DMS79 (cell line): Measurements from ENCODE around the gene UCK1.

Experiments
- DNase-seq: peaks from one replicate; lab custom pipeline; 2025; lab: John Stamatoyannopoulos, UW

UCK1 gene

GRCh38 chr9:131496844-131497405, 34.1 kb downstream of the UCK1 start:
- DNase-seq: no peak

DNA sequence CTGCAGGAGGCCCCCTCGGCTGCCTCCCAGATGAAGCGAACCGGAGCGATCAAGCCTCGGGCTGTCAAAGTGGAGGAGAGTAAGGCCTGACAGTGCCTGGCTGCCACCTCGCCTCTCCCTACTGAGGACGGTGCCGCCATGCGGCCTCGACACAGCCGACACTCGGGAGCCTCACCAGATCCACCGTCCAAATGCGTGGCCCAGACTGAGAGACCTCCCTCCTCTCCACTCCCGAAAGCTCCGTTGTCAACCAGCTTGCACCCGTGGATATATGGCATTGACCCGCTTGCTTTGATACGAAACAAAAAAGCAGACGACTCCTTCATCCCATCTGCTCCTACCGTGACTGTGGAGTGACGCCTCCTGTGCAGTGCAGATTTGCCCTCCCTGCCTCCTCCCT, 35.3 kb downstream of the UCK1 start:
- DNase-seq: no peak

DNA sequence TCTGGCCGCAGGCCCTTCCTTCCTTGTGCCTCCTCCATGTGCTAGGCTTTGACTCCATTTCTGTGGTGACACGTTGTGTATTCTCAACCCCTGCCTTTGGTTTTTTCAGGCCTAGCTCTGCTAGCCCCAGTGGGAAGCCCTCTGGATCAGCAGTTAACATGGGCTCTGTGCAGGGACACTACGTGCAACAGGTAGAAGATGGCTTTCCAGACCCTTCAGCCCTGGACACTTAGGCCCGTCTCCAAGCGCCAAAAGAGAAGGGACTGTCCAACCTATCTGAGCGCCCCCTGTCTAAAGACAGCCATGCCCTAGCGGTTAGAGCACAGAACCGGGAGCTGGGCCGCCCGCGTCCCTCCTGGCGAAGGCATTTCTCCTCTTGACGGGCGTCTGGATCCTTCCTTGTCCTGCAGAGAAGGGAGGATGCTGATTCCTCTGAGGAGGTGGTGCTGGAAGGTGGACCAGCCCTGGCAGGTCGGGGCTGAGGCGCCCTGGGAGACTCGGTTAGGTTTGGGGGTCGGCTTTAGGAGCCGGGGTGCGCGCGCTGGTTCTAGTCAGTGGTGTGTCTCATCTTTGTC, 36.7 kb downstream of the UCK1 start:
- DNase-seq: no peak

- no peak for DNase-seq
These were observed 39.0 kb downstream of the UCK1 start for GRCh38 chr9:131492070-131492469.

GRCh38 chr9:131491001-131491710, 39.9 kb downstream of the UCK1 start:
- DNase-seq: no peak

DNA sequence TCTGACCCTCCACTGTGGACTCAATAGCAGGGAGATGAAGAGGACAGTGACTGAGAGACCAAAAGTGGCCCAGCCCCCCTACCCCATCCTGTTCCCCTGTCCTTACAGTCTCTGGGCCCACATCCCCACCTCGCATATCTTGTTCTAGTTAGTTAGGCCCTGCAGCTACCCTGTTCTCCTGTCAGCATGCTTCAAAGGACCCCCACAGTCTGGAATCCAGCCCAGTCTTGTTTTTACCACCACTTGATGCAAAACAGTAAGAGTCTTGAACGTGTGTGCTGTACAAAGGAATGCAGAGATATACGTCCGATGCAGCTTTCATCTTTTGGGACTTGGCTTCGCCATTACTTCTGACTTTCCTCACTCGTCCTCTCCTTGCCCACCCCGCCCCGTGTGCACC, 40.5 kb downstream of the UCK1 start:
- no peak for DNase-seq

DNA sequence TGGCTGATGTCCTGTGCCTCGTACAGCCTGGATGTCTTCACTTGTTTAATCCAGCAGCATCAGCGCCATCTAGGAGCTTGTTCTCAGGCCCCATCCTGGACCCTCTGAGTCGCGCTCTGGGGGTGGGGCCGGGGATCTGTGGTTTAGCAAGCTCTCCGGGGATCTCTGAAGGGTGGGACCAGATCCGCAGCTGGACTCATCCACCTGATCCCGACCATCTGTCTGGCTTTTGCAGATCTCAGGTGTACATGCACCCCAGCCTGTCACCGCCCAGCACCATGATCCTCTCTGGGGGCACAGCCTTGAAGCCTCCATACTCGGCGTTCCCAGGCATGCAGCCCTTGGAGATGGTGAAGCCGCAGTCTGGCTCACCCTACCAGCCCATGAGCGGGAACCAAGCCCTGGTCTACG, 43.4 kb downstream of the UCK1 start:
- no peak for DNase-seq

- no peak for DNase-seq
These were observed 44.1 kb downstream of the UCK1 start for GRCh38 chr9:131487001-131487400.

- no peak for DNase-seq
These were observed 45.2 kb downstream of the UCK1 start for GRCh38 chr9:131485728-131486422.

- no peak for DNase-seq
These were observed 45.9 kb downstream of the UCK1 start for GRCh38 chr9:131485206-131485605.

DNA sequence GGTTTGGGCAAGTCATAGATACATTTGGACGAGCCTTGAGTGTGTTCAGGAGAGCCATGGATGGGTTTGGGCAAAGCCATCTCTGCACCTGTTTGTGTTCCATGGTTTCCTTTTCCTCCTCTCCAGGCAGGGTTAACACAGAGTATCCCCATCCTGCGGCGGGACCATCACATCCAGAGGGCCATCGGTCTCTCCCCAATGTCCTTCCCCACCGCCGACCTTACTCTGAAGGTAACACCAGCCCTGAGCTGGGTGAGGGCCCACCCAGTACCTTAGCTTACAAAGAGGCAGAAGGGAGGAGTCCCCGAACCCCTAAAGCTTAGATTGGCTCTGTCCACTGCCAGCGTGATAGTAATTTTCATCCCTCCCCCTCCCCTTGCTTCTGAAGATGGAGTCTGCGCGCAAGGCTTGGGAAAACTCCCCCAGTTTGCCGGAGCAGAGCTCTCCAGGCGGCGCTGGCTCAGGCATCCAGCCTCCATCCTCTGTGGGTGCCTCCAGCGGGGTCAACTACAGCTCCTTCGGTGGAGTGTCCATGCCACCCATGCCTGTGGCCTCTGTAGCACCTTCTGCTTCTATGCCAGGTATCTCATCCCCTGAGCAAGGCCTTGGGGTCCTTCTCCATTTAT, 46.4 kb downstream of the UCK1 start:
- no peak for DNase-seq

- DNase-seq: no peak
These were observed 47.0 kb downstream of the UCK1 start for GRCh38 chr9:131484051-131484445.

DNA sequence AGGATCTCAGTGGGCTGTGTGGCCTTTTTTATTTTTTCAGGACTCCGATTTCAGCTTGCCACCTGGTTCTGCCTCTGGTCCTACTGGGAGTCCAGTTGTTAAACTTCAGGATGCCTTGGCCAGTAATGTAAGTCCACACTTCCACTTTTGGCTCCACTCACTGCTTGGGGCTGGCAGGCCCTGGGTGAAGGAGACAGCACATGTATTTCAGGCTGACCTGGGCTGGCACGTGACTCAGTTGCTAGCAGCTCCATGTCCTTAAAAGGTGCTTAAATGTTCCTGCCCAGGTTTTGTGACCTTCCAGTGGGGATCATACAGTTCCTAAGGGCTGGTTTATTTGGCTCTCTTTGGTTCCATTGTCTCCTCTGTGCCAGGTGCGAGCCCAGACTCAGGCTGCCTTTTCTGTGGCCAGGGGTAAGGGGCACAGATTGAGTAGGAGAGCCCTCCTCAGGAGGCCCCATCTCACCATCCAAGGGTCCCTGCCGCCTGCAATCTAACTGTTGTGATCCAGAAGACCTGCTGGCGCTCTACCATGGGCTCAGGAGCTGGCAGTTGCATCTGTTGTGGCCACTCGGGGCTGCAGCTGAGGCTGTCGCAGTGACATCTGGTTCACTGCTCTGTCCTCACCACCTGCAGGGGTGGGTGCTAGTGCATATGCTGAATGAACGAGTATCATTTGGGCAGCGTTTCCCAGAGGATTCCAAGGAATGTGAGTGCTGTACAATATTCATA, 47.6 kb downstream of the UCK1 start:
- DNase-seq: no peak

DNA sequence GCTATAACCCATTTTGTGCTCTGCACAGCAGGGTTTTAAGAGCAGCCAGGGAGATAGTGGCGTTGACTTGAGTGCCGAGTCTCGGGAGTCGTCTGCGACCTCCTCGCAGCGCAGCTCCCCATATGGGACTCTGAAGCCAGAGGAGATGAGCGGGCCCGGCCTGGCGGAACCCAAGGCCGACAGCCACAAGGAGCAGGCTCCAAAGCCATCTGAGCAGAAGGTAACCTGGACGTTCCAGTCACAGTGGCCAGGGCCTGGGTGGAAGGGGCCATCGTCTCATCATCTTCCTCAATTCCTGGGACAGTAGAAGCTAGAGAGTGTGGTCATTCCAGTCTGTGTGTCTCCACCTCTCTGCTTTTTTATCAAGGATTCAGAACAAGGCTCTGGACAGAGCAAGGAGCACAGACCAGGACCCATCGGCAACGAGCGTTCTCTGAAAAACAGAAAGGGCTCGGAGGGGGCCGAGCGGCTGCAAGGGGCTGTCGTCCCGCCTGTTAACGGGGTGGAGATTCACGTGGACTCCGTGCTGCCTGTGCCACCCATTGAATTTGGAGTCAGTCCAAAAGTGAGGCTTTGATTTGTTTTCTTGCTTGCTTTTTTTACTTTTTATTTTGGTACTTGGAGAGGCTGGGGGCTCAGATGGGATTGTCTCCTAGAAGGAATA, 48.6 kb downstream of the UCK1 start:
- DNase-seq: no peak

DNA sequence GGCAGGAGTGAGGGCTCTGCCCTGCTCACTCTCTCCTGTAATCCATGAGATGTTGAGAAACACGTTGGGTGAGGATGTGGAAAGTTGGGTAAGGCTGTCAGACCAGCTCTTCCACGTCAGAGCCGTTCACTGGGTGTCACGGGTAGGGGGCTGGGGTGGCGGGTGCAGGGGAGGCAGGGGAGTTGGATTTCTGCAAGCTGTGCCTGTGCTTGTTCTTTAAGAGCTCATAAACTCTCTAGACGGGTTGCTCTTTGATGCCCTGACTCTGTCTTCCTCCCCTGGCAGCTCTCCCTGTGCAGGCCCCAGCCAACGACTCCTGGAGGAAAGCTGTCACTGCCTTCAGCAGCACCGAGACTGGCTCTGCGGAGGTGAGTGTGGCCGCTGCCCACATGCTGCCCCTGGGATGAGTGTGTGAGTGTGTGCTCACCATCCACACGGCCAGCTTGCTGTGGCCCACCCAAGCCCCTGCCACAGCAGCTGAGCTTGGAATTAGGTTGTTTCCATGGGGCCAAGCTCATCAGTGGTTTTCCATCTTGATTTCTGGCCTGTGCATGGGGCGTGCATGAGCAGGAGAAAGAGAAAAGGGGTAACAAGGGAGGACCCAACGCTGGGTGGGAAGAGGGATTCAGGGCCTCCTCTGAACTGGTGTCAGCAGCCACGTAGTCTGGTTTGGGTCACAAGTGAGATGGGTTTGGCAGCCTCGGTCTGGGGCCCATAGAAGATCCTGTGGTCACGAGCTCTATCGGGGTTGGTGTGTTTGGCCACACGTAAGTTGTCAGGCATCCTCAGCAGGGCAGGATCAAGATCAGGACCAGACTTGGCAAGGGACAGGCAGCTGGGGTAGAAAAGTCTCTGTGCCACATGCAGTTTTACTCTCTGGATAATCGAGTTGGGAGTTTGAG, 49.4 kb downstream of the UCK1 start:
- DNase-seq: no peak

DNA sequence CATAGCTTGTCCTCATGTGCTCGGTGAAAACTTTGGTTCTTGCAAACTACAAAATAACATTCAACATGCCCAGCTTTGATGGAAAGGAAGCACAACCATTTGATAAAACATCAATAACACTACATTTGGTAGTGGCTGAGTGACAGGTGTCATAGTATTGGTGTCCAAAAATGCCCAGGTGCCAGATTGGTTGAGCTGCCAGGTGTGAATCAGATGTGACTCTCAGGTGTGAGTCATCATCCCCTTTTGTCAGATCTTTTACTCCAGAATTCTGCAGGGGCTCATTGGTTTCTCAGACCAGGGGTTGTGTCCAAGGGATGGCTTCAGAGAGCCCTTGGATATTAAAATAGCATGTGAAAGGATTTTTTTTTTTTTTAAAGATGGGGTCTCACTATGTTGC, 50.8 kb downstream of the UCK1 start:
- DNase-seq: no peak

- no peak for DNase-seq
These were observed 52.2 kb downstream of the UCK1 start for GRCh38 chr9:131478911-131479310.

GRCh38 chr9:131478421-131478868, 52.6 kb downstream of the UCK1 start:
- DNase-seq: no peak

- no peak for DNase-seq
These were observed 53.1 kb downstream of the UCK1 start for GRCh38 chr9:131477816-131478419.

- no peak for DNase-seq
These were observed 53.7 kb downstream of the UCK1 start for GRCh38 chr9:131477367-131477766.
